Measurements from ENCODE around the gene P2RX3. TPM values are rescaled to one million over a fixed set of nuclear protein-coding genes. Genes with fewer than 3 reads are reported as not detected.

P2RX3 gene
- total RNA-seq, 1 donor from 2014 or later = not detected

GRCh38 chr11:57303280-57303989, 34.7 kb upstream of the P2RX3 start:
- no peak overlapping the region for H3K4me3 ChIP-seq
- intact Hi-C loops (cut with DNase I) = no loop called here
- TF ChIP-seq POLR2AphosphoS5 (IDR thresholded peaks at IDR 0.05; ENCODE audit: insufficient read depth in 1 of 2, low read depth in 1 of 2) (no peak), POLR2A (IDR thresholded peaks at IDR 0.05) (no peak), CTCF (IDR thresholded peaks at IDR 0.05) (no peak)
- H3K9me3 ChIP-seq = peaks cover 9% of the 10 kb centered on the region
- DNase-seq (ENCODE audit: extremely low spot score in 2 of 2) = no peak
- peak overlapping the region; percentile 57 for H3K27ac ChIP-seq
- peaks cover 56% of the 10 kb centered on the region for H3K4me1 ChIP-seq
- H3K27me3 ChIP-seq = no peaks in the 10 kb centered on the region
- peaks cover 13 to 50% of the 10 kb centered on the region in 2 donors for H3K36me3 ChIP-seq

- intact Hi-C loops (cut with DNase I) = no loop called here
- peaks cover 62% of the 10 kb centered on the region for H3K4me1 ChIP-seq
- DNase-seq (ENCODE audit: extremely low spot score in 2 of 2) = no peak
- peaks cover 13 to 48% of the 10 kb centered on the region in 2 donors for H3K36me3 ChIP-seq
- no peak for TF ChIP-seq POLR2A (IDR thresholded peaks at IDR 0.05)
- TF ChIP-seq POLR2AphosphoS5 (IDR thresholded peaks at IDR 0.05; ENCODE audit: insufficient read depth in 1 of 2, low read depth in 1 of 2) = no peak
- TF ChIP-seq CTCF (IDR thresholded peaks at IDR 0.05) = no peak
- peaks cover 8% of the 10 kb centered on the region for H3K9me3 ChIP-seq
- no peaks in the 10 kb centered on the region for H3K27me3 ChIP-seq
- H3K4me3 ChIP-seq = no peak overlapping the region
- H3K27ac ChIP-seq = peak overlapping the region; percentile 57
These were observed 34.1 kb upstream of the P2RX3 start for GRCh38 chr11:57303990-57304579.

GRCh38 chr11:57305523-57305922, 32.6 kb upstream of the P2RX3 start:
- no peaks in the 10 kb centered on the region for H3K27me3 ChIP-seq
- peak overlapping the region; percentile 57 for H3K27ac ChIP-seq
- no peak for DNase-seq (ENCODE audit: extremely low spot score in 2 of 2)
- intact Hi-C loops (cut with DNase I) = no loop called here
- no peak overlapping the region for H3K4me3 ChIP-seq
- H3K36me3 ChIP-seq = peaks cover 4 to 48% of the 10 kb centered on the region in 2 donors
- TF ChIP-seq POLR2A (IDR thresholded peaks at IDR 0.05) (no peak), CTCF (IDR thresholded peaks at IDR 0.05) (no peak), POLR2AphosphoS5 (IDR thresholded peaks at IDR 0.05; ENCODE audit: insufficient read depth in 1 of 2, low read depth in 1 of 2) (no peak)
- H3K4me1 ChIP-seq = peaks cover 77% of the 10 kb centered on the region
- no peaks in the 10 kb centered on the region for H3K9me3 ChIP-seq

- H3K27ac ChIP-seq = peak overlapping the region; percentile 93
- H3K4me1 ChIP-seq = peaks cover 84% of the 10 kb centered on the region
- peaks cover 0 to 40% of the 10 kb centered on the region in 2 donors for H3K36me3 ChIP-seq
- intact Hi-C loops (cut with DNase I) = no loop called here
- TF ChIP-seq CTCF (IDR thresholded peaks at IDR 0.05) (no peak), POLR2A (IDR thresholded peaks at IDR 0.05) (no peak), POLR2AphosphoS5 (IDR thresholded peaks at IDR 0.05; ENCODE audit: insufficient read depth in 1 of 2, low read depth in 1 of 2) (no peak)
- no peak for DNase-seq (ENCODE audit: extremely low spot score in 2 of 2)
- no peaks in the 10 kb centered on the region for H3K9me3 ChIP-seq
- no peaks in the 10 kb centered on the region for H3K27me3 ChIP-seq
- H3K4me3 ChIP-seq = no peak overlapping the region
These were observed 31.8 kb upstream of the P2RX3 start for GRCh38 chr11:57306161-57306876.
